OCI-LY3 (cell line): ENCODE measurements around the gene ZNF747.

Source experiments
- EZH2phosphoT487 ChIP-seq: fragments of 200-600 bp; shearing (Covaris generic); IDR thresholded peaks from 2 replicates; pipeline ENCODE4 v1.6.1; 2018; ENCODE audit warnings: antibody characterized with exemption, mixed run types, low read depth
- TF ChIP-seq, protein P1 (sequence below): fragments of 200-600, 300-600 bp; sonication (generic); IDR thresholded peaks from 2 replicates; pipeline ENCODE4 v1.5.1; 2014; ENCODE audit warnings: antibody characterized with exemption, low read length, low read depth

DNA sequence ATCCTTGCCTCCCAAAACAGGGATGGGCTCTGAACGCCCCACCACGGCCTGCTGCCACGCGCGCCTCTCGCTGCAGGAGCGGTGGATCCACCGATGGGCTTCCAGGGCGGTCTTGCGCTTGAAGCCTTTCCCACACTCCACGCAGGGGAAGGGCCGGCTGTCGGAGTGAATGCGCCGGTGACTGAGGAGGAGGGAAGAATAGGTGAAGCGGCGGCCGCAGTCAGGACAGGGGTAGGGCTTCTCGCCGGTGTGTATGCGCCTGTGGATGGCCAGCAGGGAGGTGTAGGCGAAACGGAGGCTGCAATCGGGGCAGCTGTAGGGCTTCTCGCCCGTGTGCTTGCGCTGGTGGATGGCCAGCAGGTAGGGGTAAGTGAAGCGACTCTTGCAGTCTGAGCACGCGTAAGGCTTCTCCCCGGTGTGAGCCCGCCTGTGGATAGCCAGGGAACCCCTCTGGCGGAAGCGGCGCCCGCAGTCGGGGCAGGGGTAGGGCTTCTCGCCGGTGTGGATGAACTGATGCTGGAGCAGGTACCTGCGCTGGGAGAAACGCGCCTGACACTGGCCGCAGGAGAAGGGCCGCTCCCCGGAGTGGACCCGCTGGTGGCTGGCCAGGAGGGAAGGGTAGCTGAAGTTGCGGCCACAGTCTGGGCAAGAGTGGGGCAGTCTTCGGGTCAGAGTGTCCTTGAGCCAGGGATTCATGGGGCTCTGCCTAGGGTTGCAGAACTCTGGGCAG is 48.1 kb upstream of the ZNF747 start:
- TF ChIP-seq, protein P1, sequence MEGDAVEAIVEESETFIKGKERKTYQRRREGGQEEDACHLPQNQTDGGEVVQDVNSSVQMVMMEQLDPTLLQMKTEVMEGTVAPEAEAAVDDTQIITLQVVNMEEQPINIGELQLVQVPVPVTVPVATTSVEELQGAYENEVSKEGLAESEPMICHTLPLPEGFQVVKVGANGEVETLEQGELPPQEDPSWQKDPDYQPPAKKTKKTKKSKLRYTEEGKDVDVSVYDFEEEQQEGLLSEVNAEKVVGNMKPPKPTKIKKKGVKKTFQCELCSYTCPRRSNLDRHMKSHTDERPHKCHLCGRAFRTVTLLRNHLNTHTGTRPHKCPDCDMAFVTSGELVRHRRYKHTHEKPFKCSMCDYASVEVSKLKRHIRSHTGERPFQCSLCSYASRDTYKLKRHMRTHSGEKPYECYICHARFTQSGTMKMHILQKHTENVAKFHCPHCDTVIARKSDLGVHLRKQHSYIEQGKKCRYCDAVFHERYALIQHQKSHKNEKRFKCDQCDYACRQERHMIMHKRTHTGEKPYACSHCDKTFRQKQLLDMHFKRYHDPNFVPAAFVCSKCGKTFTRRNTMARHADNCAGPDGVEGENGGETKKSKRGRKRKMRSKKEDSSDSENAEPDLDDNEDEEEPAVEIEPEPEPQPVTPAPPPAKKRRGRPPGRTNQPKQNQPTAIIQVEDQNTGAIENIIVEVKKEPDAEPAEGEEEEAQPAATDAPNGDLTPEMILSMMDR, result no peak
- TF ChIP-seq EZH2phosphoT487, result no peak
